Measurements from ENCODE around the gene GALNS. TPM values are rescaled to one million over a fixed set of nuclear protein-coding genes. Genes with fewer than 3 reads are reported as not detected.

GALNS gene
- total and polyA plus RNA-seq, 2 of the 13 experiments (the other 11 are each of a cell fraction or from before 2014, with no cell fraction given), result 9.2 to 9.8 TPM

DNA sequence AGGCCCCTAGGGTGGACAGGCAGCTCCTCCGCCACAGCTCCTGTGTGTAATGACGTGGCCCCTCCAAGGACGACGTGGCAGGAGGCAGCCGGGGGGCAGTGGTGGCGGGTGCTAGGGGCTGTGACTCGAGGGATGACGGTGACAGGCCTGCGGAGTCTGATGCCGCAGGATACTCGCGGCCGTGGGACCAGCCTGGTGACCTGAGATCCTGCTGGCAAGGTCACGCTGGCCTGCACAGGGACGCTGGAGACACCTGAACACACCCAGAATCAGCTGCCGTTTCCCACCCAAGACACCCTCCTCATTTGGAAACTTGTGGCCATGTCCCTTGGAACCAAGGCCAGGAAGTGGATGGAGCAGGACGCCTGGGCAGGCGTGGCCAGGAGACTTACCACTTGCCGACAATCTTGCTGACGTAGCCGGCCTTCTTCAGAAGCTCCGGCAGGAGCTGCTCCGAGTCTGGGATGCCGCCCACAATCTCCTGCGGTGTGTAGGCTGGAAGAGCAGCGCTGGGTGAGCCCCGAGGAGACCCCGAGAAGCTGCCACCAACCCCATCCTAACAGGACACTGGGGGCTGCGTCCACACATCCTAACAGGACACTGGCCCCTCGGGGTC is 16.0 kb downstream of the GALNS start:
- ChIA-PET POLR2A (interaction anchor here (0.9 kb wide), 1 partner anchor 29 kb away, joined by 3 read pairs; the partner anchor contains the start of gene APRT), CTCF (ENCODE audit: low intra/inter-chr PET ratio, low total read pairs) (interaction anchor here (2.3 to 2.5 kb wide), 2 partner anchors 17 to 328 kb away, joined by 17 to 22 read pairs; partner anchors contain the start of genes GALNS and TRAPPC2L)
- FAIRE-seq (no peak), DNase-seq (ENCODE audit: low spot score) (no peak), ATAC-seq (no peak)
- H3K27ac ChIP-seq (ENCODE audit: extremely low read length, insufficient read depth, low read length), result no peak overlapping the region
- H3K4me3 ChIP-seq (replicated peaks in 1 of 3; ENCODE audit: insufficient read depth in 1 of 3, low read depth in 2 of 3, low read length in 3 of 3), result no peak overlapping the region
- no peaks in the 10 kb centered on the region for H3K27me3 ChIP-seq (ENCODE audit: control insufficient read depth in 1 of 2, insufficient read depth in 2 of 2, low read length in 2 of 2)
- H3K9ac ChIP-seq (ENCODE audit: insufficient read depth, low read depth, low read length), result no peak overlapping the region
- intact Hi-C loops (cut with micrococcal nuclease; ENCODE audit: unreplicated experiment), result no loop called here
- no peaks in the 10 kb centered on the region for H4K20me1 ChIP-seq (ENCODE audit: insufficient read depth, low read length)
- no peaks in the 10 kb centered on the region for H3K79me2 ChIP-seq (ENCODE audit: insufficient read depth, low read length)
- H3K9me3 ChIP-seq (ENCODE audit: low read length), result no peaks in the 10 kb centered on the region
- BruUV-seq (replicated peaks), result no TSS peak
- WGBS (ENCODE audit: low lambda C conversion rate), result 90% methylated on average over 28 of the region's 30 CpGs
- TF ChIP-seq HMG20A (CRISPR knock-in tag; IDR thresholded peaks at IDR 0.05; ENCODE audit: borderline replicate concordance) (no peak), KLF13 (CRISPR knock-in tag; IDR thresholded peaks at IDR 0.05) (no peak), FOXA3 (CRISPR knock-in tag; IDR thresholded peaks at IDR 0.05) (no peak), ZNF616 (CRISPR knock-in tag; IDR thresholded peaks at IDR 0.05; ENCODE audit: low read depth) (no peak), PCBP2 (optimal IDR thresholded peaks at IDR 0.05; ENCODE audit: low read depth, low read length, poor library complexity, severe bottlenecking) (no peak), ZNF598 (CRISPR knock-in tag; IDR thresholded peaks at IDR 0.05; ENCODE audit: borderline replicate concordance) (no peak), TOPORS (CRISPR knock-in tag; IDR thresholded peaks at IDR 0.05) (no peak), HNRNPL (IDR thresholded peaks at IDR 0.05; ENCODE audit: low read depth, low read length) (no peak), AGO1 (IDR thresholded peaks at IDR 0.05; ENCODE audit: low read depth, low read length, poor library complexity, severe bottlenecking) (no peak)
- TF ChIP-seq, protein P1, sequence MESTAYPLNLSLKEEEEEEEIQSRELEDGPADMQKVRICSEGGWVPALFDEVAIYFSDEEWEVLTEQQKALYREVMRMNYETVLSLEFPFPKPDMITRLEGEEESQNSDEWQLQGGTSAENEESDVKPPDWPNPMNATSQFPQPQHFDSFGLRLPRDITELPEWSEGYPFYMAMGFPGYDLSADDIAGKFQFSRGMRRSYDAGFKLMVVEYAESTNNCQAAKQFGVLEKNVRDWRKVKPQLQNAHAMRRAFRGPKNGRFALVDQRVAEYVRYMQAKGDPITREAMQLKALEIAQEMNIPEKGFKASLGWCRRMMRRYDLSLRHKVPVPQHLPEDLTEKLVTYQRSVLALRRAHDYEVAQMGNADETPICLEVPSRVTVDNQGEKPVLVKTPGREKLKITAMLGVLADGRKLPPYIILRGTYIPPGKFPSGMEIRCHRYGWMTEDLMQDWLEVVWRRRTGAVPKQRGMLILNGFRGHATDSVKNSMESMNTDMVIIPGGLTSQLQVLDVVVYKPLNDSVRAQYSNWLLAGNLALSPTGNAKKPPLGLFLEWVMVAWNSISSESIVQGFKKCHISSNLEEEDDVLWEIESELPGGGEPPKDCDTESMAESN (CRISPR knock-in tag; conservative IDR thresholded peaks at IDR 0.05), result no peak
- TF ChIP-seq, protein P2, sequence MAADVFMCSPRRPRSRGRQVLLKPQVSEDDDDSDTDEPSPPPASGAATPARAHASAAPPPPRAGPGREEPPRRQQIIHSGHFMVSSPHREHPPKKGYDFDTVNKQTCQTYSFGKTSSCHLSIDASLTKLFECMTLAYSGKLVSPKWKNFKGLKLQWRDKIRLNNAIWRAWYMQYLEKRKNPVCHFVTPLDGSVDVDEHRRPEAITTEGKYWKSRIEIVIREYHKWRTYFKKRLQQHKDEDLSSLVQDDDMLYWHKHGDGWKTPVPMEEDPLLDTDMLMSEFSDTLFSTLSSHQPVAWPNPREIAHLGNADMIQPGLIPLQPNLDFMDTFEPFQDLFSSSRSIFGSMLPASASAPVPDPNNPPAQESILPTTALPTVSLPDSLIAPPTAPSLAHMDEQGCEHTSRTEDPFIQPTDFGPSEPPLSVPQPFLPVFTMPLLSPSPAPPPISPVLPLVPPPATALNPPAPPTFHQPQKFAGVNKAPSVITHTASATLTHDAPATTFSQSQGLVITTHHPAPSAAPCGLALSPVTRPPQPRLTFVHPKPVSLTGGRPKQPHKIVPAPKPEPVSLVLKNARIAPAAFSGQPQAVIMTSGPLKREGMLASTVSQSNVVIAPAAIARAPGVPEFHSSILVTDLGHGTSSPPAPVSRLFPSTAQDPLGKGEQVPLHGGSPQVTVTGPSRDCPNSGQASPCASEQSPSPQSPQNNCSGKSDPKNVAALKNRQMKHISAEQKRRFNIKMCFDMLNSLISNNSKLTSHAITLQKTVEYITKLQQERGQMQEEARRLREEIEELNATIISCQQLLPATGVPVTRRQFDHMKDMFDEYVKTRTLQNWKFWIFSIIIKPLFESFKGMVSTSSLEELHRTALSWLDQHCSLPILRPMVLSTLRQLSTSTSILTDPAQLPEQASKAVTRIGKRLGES (CRISPR knock-in tag; IDR thresholded peaks at IDR 0.05; ENCODE audit: borderline replicate concordance), result no peak
- H3K4me2 ChIP-seq (ENCODE audit: low read depth, low read length), result no peak overlapping the region
- no peaks in the 10 kb centered on the region for H3K36me3 ChIP-seq (replicated peaks in 1 of 2; ENCODE audit: control insufficient read depth in 1 of 2, insufficient read depth in 2 of 2, low read length in 2 of 2)
- in situ Hi-C loops (cut with HindIII; ENCODE audit: extremely low pct_ligation_motif_present, low pct_unique_long_range_greater_than_20kb), result no loop called here
- H2AFZ ChIP-seq (ENCODE audit: low read length), result no peak overlapping the region
- no peaks in the 10 kb centered on the region for H3K4me1 ChIP-seq (ENCODE audit: insufficient read depth, low read length)
